ENCODE measurements around the gene PDXK.

Gene PDXK

GRCh38 chr21:43805275-43805800 lies 86.4 kb downstream of the PDXK start:
- DNase-seq, result peak in 1 of 2 experiments; percentile 51
- TF ChIP-seq GATA1 (IDR thresholded peaks at IDR 0.05; ENCODE audit: low read depth, low read length) (no peak), POLR2A (IDR thresholded peaks at IDR 0.05; ENCODE audit: low read length) (no peak)

GRCh38 chr21:43806017-43806710 lies 87.2 kb downstream of the PDXK start:
- DNase-seq, result no peak
- TF ChIP-seq GATA1 (IDR thresholded peaks at IDR 0.05; ENCODE audit: low read depth, low read length) (no peak), POLR2A (IDR thresholded peaks at IDR 0.05; ENCODE audit: low read length) (no peak)

GRCh38 chr21:43808367-43808766 lies 89.4 kb downstream of the PDXK start:
- no peak for DNase-seq
- no peak for TF ChIP-seq POLR2A (IDR thresholded peaks at IDR 0.05; ENCODE audit: low read length)
- TF ChIP-seq GATA1 (IDR thresholded peaks at IDR 0.05; ENCODE audit: low read depth, low read length), result no peak

- TF ChIP-seq POLR2A (IDR thresholded peaks at IDR 0.05; ENCODE audit: low read length), result no peak
- no peak for TF ChIP-seq GATA1 (IDR thresholded peaks at IDR 0.05; ENCODE audit: low read depth, low read length)
- DNase-seq, result no peak
Measured at GRCh38 chr21:43808832-43809251, 89.9 kb downstream of the PDXK start.

DNA sequence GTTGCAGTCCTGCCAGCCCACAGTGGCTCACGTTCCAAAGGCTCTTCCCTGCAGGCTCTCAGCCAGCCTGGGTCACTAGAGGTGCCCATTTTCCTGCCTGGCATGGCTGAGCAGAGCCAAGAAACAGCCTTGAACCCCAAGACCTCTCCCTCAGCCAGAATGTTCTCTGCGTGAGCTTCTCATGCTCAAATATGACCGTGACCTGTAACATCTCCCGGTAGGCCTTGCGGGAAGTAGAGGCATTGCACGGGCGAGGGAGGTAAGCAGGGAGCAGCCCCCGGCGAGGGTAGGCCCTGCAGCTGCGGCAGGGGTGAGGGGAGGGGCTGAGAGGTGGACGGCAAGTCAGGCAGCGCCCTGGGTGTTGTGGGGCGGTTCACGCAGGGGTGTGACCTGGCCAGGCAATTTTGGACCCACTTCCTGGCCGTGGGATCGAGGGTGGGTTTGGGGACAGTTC lies 90.4 kb downstream of the PDXK start:
- TF ChIP-seq GATA1 (IDR thresholded peaks at IDR 0.05; ENCODE audit: low read depth, low read length), result no peak
- no peak for TF ChIP-seq POLR2A (IDR thresholded peaks at IDR 0.05; ENCODE audit: low read length)
- DNase-seq, result no peak

DNA sequence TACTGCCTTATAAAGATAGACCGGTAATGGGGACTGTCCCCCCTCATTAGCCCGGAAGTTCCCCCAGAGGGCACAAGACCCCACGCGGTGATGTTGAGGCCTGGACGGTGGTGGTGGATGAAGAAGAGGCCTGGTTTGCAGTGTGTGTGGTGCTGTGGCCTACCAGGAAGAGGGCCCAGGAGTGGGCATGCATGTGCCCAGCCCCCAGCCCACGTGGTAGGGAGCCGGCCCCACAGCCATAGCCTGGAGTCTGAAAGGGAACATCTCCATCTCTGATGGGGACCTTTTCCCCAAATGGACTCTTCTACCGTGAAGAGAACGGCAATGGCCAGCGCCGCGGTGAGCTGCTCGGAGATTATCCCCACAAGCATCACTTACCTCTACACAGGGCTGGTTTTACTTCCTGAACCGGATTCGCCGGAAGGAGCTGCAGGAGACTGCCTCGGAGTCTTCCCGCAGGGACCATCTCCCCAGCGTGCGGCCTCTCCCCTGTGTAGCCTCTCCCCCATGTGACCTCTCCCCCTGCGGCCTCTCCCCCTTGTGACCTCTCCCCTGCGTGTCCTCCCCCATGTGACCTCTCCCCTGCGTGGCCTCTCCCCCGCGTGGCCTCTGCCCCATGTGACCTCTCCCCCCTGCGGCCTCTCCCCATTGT lies 91.0 kb downstream of the PDXK start:
- no peak for TF ChIP-seq GATA1 (IDR thresholded peaks at IDR 0.05; ENCODE audit: low read depth, low read length)
- TF ChIP-seq POLR2A (IDR thresholded peaks at IDR 0.05; ENCODE audit: low read length), result no peak
- no peak for DNase-seq

GRCh38 chr21:43810505-43811261 lies 91.8 kb downstream of the PDXK start:
- DNase-seq, result peak; percentile 86 to 92
- TF ChIP-seq POLR2A (IDR thresholded peaks at IDR 0.05; ENCODE audit: low read length), result no peak
- TF ChIP-seq GATA1 (IDR thresholded peaks at IDR 0.05; ENCODE audit: low read depth, low read length), result no peak

DNA sequence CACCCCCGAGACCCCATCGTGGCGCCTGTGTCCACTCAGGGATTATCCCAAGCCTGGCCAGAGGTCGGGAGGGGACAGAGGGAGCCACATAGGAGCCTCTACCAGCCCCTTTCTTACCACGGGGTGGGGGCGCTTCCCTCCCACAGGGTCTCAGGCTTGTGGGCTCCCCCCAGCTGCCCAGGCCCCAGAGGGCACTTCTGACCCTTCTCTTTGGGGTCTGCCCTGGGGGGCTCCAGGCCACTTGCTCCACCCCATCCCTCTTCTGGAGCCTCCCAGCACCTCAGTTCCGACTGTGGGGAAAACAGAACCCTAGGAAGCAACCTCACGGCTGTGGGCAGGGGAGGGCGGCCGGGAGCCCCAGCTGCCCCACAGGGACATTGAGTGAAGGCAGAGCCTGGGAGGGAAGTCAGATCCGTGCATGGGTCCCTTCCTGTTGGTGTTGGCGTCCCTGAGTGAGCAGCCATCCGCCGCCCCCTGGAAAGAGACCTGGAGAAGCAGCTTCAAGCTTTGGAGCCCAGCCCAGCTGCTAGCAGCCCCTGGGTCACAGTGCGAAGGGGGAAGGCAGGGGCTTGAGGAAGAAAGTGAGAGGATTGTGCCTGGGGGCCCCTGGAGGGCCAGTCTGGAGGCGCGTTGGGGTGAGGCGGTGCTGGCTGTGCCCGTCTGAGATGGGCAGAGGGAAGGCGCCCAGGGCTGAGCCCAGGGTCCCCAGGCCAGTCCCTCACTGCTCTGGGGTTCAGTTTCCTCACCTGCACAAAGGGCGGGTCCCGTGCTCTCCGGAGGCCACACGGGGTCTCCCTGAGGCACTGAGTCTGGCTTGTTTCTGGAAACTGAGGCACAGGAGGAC lies 92.6 kb downstream of the PDXK start:
- DNase-seq, result no peak
- TF ChIP-seq POLR2A (IDR thresholded peaks at IDR 0.05; ENCODE audit: low read length) (no peak), GATA1 (IDR thresholded peaks at IDR 0.05; ENCODE audit: low read depth, low read length) (no peak)

Data from erythroblast (primary cell).